Suppressor macrophage (primary cell): ENCODE data around the gene DEUP1.

Experiments
- DNase-seq, 4 experiments: peaks; one replicate each; pipeline ENCODE4 v3.0.0-alpha.2; 2020 to 2022

The DEUP1 gene

GRCh38 chr11:93480256-93480655, 149.7 kb downstream of the DEUP1 start:
- DNase-seq: no peak

GRCh38 chr11:93480756-93481155, 150.2 kb downstream of the DEUP1 start:
- DNase-seq: no peak

GRCh38 chr11:93481279-93481678, 150.7 kb downstream of the DEUP1 start:
- DNase-seq: no peak

- DNase-seq: peak; percentile 72 to 86 (median 84)
Observed at GRCh38 chr11:93481696-93482095, 151.2 kb downstream of the DEUP1 start.

GRCh38 chr11:93482556-93482955, 152.0 kb downstream of the DEUP1 start:
- DNase-seq: no peak

- DNase-seq: no peak
Observed at GRCh38 chr11:93484716-93485115, 154.2 kb downstream of the DEUP1 start.

GRCh38 chr11:93485983-93486382, 155.4 kb downstream of the DEUP1 start:
- DNase-seq: no peak

- no peak for DNase-seq
Observed at GRCh38 chr11:93487032-93487483, 156.5 kb downstream of the DEUP1 start.
